ENCODE data around the gene AKIP1.
A peak's percentile ranks its signal among the peaks of the same experiment; 100 is the strongest.

AKIP1 gene

GRCh38 chr11:8962841-8963240, 51.9 kb downstream of the AKIP1 start:
- no peak for DNase-seq

GRCh38 chr11:8963569-8964323, 52.8 kb downstream of the AKIP1 start:
- DNase-seq = peak; percentile 58

GRCh38 chr11:8964324-8965320, 53.6 kb downstream of the AKIP1 start, which contains the start of gene TMEM9B:
TMEM9B (minus strand) TSS chr11:8964442; CDS start chr11:8964313, 129 bp downstream.
- peak; percentile 58 for DNase-seq

DNA sequence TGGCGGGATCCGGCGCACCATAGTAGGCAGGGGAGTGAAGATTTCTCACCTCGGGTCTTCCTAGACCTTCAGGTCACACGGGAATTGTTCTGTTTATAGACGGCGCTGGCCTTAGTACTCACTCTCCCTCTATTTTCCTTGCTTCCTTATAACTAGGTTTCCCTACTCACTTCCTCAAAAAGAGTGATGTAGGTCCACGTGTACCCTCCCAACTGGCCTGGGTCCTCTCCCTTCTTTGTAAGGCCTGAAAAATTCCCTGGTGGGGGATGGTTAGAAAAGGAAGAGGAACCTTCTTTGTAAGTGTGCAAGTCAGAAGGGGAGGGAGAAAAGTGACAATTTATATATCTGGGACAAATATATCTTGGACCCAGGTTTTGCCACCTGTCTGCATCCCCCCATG, 56.2 kb downstream of the AKIP1 start:
- DNase-seq = no peak

All from NCI-H748 treated with DMSO at 0.1 percent for 48 hours (cell line).